WTC11 (cell line): ENCODE results near the gene CD5L. TPM values are rescaled to one million over a fixed set of nuclear protein-coding genes. Genes with fewer than 3 reads are reported as not detected.

Source experiments
- ATAC-seq: fragments of 200-7000 bp; cut with Tn5 transposase; 2 replicates; pipeline ENCODE4 v1.10.0; 2021; ENCODE audit warnings: mild to moderate bottlenecking, moderate library complexity
- CTCF ChIA-PET: fragments of 300-600 bp; sonication (Branson Sonifier 250); formaldehyde crosslinking; loops from one replicate; lab custom pipeline; 2021; ENCODE audit warnings: antibody characterized with exemption; lab: Charles Lee
- POLR2A ChIA-PET: fragments of 350-600 bp; sonication (Branson Sonifier 250); formaldehyde crosslinking; loops from one replicate; lab custom pipeline; 2021; ENCODE audit warnings: antibody characterized with exemption; lab: Charles Lee
- DNase-seq: peaks from one replicate; pipeline ENCODE4 v3.0.0; 2021; ENCODE audit warnings: low spot score
- H3K27ac Mint-ChIP-seq: 2 replicates; pipeline ENCODE4 v1.8.0; 2021; ENCODE audit warnings: mixed read lengths
- H3K27me3 Mint-ChIP-seq: 2 replicates; pipeline ENCODE4 v1.8.0; 2021; ENCODE audit warnings: low read depth, mild to moderate bottlenecking, moderate library complexity, mixed read lengths
- H3K36me3 Mint-ChIP-seq: 2 replicates; pipeline ENCODE4 v1.8.0; 2021; ENCODE audit warnings: mixed read lengths
- H3K4me1 Mint-ChIP-seq: 2 replicates; pipeline ENCODE4 v1.8.0; 2022; ENCODE audit warnings: mixed read lengths
- H3K4me3 Mint-ChIP-seq: 2 replicates; pipeline ENCODE4 v1.8.0; 2021; ENCODE audit warnings: mild to moderate bottlenecking, moderate library complexity, mixed read lengths
- H3K9me3 Mint-ChIP-seq: 2 replicates; pipeline ENCODE4 v1.8.0; 2021; ENCODE audit warnings: mixed read lengths
- ATF2 ChIP-seq: sonication (generic); formaldehyde crosslinking; IDR thresholded peaks from 2 replicates; pipeline ENCODE4 v1.8.1; 2022; ENCODE audit warnings: low read depth, missing genetic modification reagents, borderline replicate concordance
- ATF6 ChIP-seq: sonication (generic); formaldehyde crosslinking; IDR thresholded peaks from 2 replicates; pipeline ENCODE4 v1.8.1; 2023; ENCODE audit warnings: mild to moderate bottlenecking, missing genetic modification reagents
- E2F4 ChIP-seq: sonication (generic); formaldehyde crosslinking; IDR thresholded peaks from 2 replicates; pipeline ENCODE4 v1.8.1; 2022; ENCODE audit warnings: low read depth, mild to moderate bottlenecking, moderate library complexity, missing genetic modification reagents, borderline replicate concordance
- ELF4 ChIP-seq: sonication (generic); formaldehyde crosslinking; IDR thresholded peaks from 2 replicates; pipeline ENCODE4 v1.8.1; 2022; ENCODE audit warnings: low read depth, mild to moderate bottlenecking, moderate library complexity, missing genetic modification reagents
- ETV6 ChIP-seq: sonication (generic); formaldehyde crosslinking; IDR thresholded peaks from 2 replicates; pipeline ENCODE4 v1.8.1; 2022; ENCODE audit warnings: mild to moderate bottlenecking, missing genetic modification reagents
- FOXP1 ChIP-seq: sonication (generic); formaldehyde crosslinking; IDR thresholded peaks from 2 replicates; pipeline ENCODE4 v1.8.0; 2022; ENCODE audit warnings: missing genetic modification reagents, mild to moderate bottlenecking, moderate library complexity, borderline replicate concordance
- HMGA2 ChIP-seq: fragments of 250-450 bp; sonication (Bioruptor Pico); IDR thresholded peaks from 2 replicates; pipeline ENCODE4 v1.4.0; 2021; ENCODE audit warnings: mild to moderate bottlenecking, moderate library complexity
- JUN ChIP-seq: sonication (generic); formaldehyde crosslinking; IDR thresholded peaks from 2 replicates; pipeline ENCODE4 v1.8.0; 2023; ENCODE audit warnings: mild to moderate bottlenecking, missing genetic modification reagents
- KAT7 ChIP-seq: sonication (generic); formaldehyde crosslinking; IDR thresholded peaks from 2 replicates; pipeline ENCODE4 v1.8.1; 2023; ENCODE audit warnings: missing genetic modification reagents, mild to moderate bottlenecking, borderline replicate concordance
- NR2C2 ChIP-seq: sonication (generic); formaldehyde crosslinking; IDR thresholded peaks from 2 replicates; pipeline ENCODE4 v1.8.0; 2022; ENCODE audit warnings: mild to moderate bottlenecking, missing genetic modification reagents
- NR3C1 ChIP-seq: sonication (generic); formaldehyde crosslinking; conservative IDR thresholded peaks from 2 replicates; pipeline ENCODE4 v1.8.1; 2023; ENCODE audit warnings: low read depth, mild to moderate bottlenecking, missing genetic modification reagents
- PREB ChIP-seq: sonication (generic); formaldehyde crosslinking; IDR thresholded peaks from 2 replicates; pipeline ENCODE4 v1.8.1; 2022; ENCODE audit warnings: mild to moderate bottlenecking, missing genetic modification reagents, moderate library complexity, borderline replicate concordance
- SMAD3 ChIP-seq: sonication (generic); formaldehyde crosslinking; IDR thresholded peaks from 2 replicates; pipeline ENCODE4 v1.8.0; 2022; ENCODE audit warnings: missing genetic modification reagents, mild to moderate bottlenecking, borderline replicate concordance
- SP1 ChIP-seq: sonication (generic); formaldehyde crosslinking; conservative IDR thresholded peaks from 2 replicates; pipeline ENCODE4 v1.8.1; 2022; ENCODE audit warnings: missing genetic modification reagents
- TCF7 ChIP-seq: sonication (generic); formaldehyde crosslinking; IDR thresholded peaks from 2 replicates; pipeline ENCODE4 v1.8.0; 2022; ENCODE audit warnings: mild to moderate bottlenecking, low read depth, missing genetic modification reagents, moderate library complexity
- TEAD1 ChIP-seq: sonication (generic); formaldehyde crosslinking; IDR thresholded peaks from 2 replicates; pipeline ENCODE4 v1.8.0; 2022; ENCODE audit warnings: mild to moderate bottlenecking, missing genetic modification reagents
- TEAD4 ChIP-seq: sonication (generic); formaldehyde crosslinking; IDR thresholded peaks from 2 replicates; pipeline ENCODE4 v1.8.0; 2022; ENCODE audit warnings: mild to moderate bottlenecking, missing genetic modification reagents
- USF1 ChIP-seq: sonication (generic); formaldehyde crosslinking; IDR thresholded peaks from 2 replicates; pipeline ENCODE4 v1.8.0; 2022; ENCODE audit warnings: mild to moderate bottlenecking, missing genetic modification reagents
- ZNF396 ChIP-seq: fragments of 250-450 bp; sonication (Bioruptor Pico); IDR thresholded peaks from 2 replicates; pipeline ENCODE4 v1.8.0; 2021; ENCODE audit warnings: mild to moderate bottlenecking, moderate library complexity, borderline replicate concordance
- total RNA-seq: library from RNA; stranded (reverse); gene quantifications from 3 replicates; pipeline ENCODE4 v1.2.3, GENCODE V29; 2021
- TF ChIP-seq, protein P1 (sequence below): fragments of 250-450 bp; sonication (Bioruptor Pico); IDR thresholded peaks from 2 replicates; pipeline ENCODE4 v1.9.0; 2021; ENCODE audit warnings: mild to moderate bottlenecking
- TF ChIP-seq, protein P2 (sequence below): sonication (generic); formaldehyde crosslinking; IDR thresholded peaks from 2 replicates; pipeline ENCODE4 v1.8.1; 2022; ENCODE audit warnings: missing genetic modification reagents, borderline replicate concordance

The CD5L gene
- total RNA-seq, 1 experiment from 2014 or later = not detected

GRCh38 chr1:157856538-157856937 lies 14.9 kb upstream of the CD5L start (continued):
- TF ChIP-seq, protein P1, sequence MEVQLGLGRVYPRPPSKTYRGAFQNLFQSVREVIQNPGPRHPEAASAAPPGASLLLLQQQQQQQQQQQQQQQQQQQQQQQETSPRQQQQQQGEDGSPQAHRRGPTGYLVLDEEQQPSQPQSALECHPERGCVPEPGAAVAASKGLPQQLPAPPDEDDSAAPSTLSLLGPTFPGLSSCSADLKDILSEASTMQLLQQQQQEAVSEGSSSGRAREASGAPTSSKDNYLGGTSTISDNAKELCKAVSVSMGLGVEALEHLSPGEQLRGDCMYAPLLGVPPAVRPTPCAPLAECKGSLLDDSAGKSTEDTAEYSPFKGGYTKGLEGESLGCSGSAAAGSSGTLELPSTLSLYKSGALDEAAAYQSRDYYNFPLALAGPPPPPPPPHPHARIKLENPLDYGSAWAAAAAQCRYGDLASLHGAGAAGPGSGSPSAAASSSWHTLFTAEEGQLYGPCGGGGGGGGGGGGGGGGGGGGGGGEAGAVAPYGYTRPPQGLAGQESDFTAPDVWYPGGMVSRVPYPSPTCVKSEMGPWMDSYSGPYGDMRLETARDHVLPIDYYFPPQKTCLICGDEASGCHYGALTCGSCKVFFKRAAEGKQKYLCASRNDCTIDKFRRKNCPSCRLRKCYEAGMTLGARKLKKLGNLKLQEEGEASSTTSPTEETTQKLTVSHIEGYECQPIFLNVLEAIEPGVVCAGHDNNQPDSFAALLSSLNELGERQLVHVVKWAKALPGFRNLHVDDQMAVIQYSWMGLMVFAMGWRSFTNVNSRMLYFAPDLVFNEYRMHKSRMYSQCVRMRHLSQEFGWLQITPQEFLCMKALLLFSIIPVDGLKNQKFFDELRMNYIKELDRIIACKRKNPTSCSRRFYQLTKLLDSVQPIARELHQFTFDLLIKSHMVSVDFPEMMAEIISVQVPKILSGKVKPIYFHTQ = no peak
- TF ChIP-seq ATF2 (CRISPR knock-in tag) (no peak), USF1 (no peak)
- TF ChIP-seq, protein P2, sequence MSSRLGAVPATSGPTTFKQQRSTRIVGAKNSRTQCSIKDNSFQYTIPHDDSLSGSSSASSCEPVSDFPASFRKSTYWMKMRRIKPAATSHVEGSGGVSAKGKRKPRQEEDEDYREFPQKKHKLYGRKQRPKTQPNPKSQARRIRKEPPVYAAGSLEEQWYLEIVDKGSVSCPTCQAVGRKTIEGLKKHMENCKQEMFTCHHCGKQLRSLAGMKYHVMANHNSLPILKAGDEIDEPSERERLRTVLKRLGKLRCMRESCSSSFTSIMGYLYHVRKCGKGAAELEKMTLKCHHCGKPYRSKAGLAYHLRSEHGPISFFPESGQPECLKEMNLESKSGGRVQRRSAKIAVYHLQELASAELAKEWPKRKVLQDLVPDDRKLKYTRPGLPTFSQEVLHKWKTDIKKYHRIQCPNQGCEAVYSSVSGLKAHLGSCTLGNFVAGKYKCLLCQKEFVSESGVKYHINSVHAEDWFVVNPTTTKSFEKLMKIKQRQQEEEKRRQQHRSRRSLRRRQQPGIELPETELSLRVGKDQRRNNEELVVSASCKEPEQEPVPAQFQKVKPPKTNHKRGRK (CRISPR knock-in tag) = no peak
- TF ChIP-seq, all 79 proteins: peak for 0

DNA sequence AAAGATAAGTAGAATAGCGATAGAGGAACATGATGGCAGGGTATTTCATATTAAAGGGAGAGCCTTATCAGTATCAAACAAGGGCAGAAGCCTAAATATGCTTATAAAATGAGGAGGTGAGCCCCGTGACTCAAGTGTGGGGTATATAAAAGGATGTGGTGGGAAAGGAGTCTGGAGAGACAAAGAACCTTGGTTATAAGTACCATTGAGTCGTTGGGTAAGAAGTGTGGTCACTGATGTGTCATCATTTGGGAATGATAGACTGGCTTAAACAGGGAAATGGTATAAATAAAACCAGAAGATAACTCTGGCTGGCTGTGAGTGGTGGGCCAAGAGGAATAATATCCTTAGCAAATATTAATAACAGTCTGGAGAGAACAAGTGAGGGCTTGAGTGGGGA lies 10.9 kb upstream of the CD5L start:
- Mint-ChIP-seq H3K36me3 (no peaks in the 10 kb centered on the region), H3K27me3 (no peaks in the 10 kb centered on the region), H3K27ac (no peak overlapping the region), H3K9me3 (no peaks in the 10 kb centered on the region), H3K4me1 (no peaks in the 10 kb centered on the region), H3K4me3 (no peak overlapping the region)
- TF ChIP-seq TCF7 = no peak
- no peak for TF ChIP-seq SMAD3 (CRISPR knock-in tag)
- TF ChIP-seq ETV6 (CRISPR knock-in tag) = no peak
- no peak for TF ChIP-seq NR2C2 (CRISPR knock-in tag)
- TF ChIP-seq E2F4 (CRISPR knock-in tag) = no peak
- no peak for TF ChIP-seq JUN (CRISPR knock-in tag)
- no peak for TF ChIP-seq FOXP1 (CRISPR knock-in tag)
- TF ChIP-seq TEAD4 = no peak
- TF ChIP-seq SP1 (CRISPR knock-in tag) = no peak
- TF ChIP-seq KAT7 (CRISPR knock-in tag) = no peak
- TF ChIP-seq HMGA2 = no peak
- no peak for TF ChIP-seq PREB
- TF ChIP-seq ELF4 (CRISPR knock-in tag) = no peak
- TF ChIP-seq ATF6 (CRISPR knock-in tag) = no peak
- no peak for TF ChIP-seq ZNF396 (CRISPR knock-in tag)
- TF ChIP-seq NR3C1 (CRISPR knock-in tag) = no peak
- no peak for TF ChIP-seq TEAD1 (CRISPR knock-in tag)
- ChIA-PET POLR2A (no interaction called here), CTCF (no interaction called here)
- ATAC-seq = no peak
- DNase-seq = no peak
